ENCODE measurements around the gene VSTM4.
A peak's percentile ranks its signal among the peaks of the same experiment; 100 is the strongest.

Gene VSTM4, protein sequence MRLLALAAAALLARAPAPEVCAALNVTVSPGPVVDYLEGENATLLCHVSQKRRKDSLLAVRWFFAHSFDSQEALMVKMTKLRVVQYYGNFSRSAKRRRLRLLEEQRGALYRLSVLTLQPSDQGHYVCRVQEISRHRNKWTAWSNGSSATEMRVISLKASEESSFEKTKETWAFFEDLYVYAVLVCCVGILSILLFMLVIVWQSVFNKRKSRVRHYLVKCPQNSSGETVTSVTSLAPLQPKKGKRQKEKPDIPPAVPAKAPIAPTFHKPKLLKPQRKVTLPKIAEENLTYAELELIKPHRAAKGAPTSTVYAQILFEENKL

DNA sequence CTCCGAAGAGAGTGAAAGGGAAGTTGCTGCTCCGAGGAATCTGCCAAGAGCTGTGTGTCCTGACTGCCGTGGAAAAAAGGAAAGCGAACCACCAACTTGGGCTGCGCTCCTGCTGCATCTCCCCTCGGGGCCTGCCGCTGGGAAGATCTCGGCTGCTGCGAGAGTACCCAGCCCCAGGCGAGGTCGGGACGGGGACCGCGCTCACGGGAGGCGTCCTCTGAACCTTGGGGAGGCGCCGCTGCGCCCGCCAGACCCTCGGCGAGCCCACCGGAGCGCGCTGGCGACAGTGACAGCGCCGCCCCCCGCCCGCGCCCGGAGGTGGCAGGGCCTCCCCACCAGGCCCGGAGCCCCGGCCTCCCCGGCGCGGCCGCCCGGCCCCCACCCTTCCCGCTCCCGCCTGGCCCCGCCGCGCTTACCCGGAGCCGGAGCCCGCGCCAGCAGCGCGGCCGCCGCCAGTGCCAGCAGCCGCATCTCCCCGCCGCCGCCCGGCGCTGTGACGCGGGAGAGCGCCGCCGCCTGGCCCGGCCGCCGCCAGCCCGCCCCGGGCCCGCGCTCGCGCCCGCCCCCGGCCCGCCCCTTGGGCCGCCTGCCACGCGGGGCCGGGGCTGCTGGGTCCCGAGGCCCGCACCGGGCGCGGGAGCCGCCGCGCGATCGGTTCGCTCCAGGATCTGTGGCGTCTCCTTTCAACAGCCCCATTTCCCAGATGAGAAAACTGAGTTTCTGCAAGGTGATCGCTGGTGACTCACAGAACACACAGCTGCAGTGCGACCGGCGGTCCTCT is at the start of gene VSTM4:
VSTM4 (minus strand) TSS at position 508 of the 781 bp plus-strand sequence; CDS start at position 471, 37 bp downstream.
- H3K9me3 Mint-ChIP-seq, result no peaks in the 10 kb centered on the region
- H3K27me3 Mint-ChIP-seq, result peaks cover 25% of the 10 kb centered on the region
- H3K27ac Mint-ChIP-seq, result no peak within 1 kb of the TSS
- H3K4me1 Mint-ChIP-seq (ENCODE audit: low read depth), result peaks cover 7% of the 10 kb centered on the region
- no peaks in the 10 kb centered on the region for H3K36me3 Mint-ChIP-seq (ENCODE audit: low read depth)
- H3K4me3 Mint-ChIP-seq, result peak within 1 kb of the TSS; percentile 61

DNA sequence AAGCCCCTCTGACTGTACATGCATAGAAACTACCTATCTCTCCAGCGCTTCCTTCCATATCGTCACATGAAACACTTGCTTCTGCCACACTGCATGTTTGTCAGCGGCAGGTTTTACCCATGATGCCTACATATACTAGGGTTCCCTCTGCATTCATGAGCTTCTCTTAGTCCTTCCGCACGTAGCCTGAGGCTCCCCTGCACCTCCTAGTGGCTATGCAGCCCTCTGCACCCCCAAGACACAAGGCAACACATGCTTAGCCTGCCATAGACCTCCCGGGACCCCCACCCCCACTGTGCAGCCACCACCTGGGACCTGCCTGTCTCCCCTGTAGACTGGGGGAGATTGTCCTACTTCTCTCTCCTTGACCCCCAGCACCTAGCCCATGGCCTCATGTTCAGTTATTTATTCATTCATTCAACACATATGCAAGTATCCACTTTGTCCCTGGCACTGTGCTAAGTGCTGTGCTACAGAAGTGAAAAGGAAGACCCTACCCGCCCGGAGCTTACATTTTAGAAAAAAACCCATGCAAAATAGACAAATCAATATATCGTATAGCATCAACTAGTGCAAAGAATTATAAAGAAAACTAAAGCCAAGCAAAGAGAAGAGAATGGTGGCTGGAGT is 49.4 kb upstream of the VSTM4 start:
- Mint-ChIP-seq H3K9me3 (no peaks in the 10 kb centered on the region), H3K4me3 (no peak overlapping the region), H3K4me1 (ENCODE audit: low read depth) (peaks cover 23% of the 10 kb centered on the region), H3K27me3 (peaks cover 5% of the 10 kb centered on the region), H3K27ac (peak overlapping the region; percentile 54), H3K36me3 (ENCODE audit: low read depth) (no peaks in the 10 kb centered on the region)

DNA sequence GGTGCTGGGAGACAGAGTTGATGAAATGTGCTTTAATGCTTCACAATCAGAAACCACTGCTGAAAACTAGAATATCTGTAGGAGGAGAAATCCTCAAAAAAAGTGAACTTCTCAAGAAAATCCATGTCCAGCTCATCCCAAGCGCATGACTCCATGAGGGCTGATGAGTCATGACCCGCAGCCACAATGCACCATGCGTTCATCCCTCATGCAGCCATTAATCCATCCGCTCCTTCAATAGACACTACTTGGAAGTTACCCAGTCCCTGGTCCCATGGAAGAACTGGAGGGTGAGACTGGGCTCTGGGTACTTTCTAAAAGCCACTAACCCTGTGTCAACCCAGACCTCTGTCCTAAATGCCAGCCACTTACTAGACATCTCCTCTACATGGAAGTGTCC is 48.4 kb upstream of the VSTM4 start:
- Mint-ChIP-seq H3K36me3 (ENCODE audit: low read depth) (no peaks in the 10 kb centered on the region), H3K9me3 (no peaks in the 10 kb centered on the region), H3K27me3 (peaks cover 5% of the 10 kb centered on the region), H3K27ac (no peak overlapping the region), H3K4me1 (ENCODE audit: low read depth) (peaks cover 23% of the 10 kb centered on the region), H3K4me3 (no peak overlapping the region)

DNA sequence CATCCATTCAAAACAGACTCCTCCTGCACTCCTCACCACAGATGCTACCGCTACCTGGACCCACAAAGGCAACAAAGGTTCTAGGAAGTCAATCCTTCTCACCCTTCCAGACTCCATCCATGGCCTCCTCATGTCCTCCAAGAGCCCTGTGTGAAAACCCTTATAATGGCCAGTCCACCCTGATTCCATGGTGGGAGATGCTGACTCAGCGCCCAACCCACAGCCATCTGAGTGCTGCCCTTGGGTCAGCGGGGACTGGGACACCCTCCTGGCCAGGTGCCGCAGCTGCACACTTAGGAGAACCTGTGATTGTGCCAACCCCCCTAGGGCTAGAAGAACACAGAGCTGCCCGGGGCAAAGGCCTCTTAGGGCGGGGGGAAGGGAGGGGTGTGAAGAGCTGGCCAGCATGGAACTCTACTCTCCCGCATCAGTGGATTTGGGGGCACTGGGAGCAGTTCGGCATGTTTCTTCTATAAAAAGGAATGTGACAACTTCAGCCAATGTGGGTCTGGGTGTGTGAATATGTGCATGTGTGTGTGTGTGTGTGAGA is 47.5 kb upstream of the VSTM4 start:
- H3K9me3 Mint-ChIP-seq, result no peaks in the 10 kb centered on the region
- H3K27ac Mint-ChIP-seq, result no peak overlapping the region
- H3K4me1 Mint-ChIP-seq (ENCODE audit: low read depth), result peaks cover 23% of the 10 kb centered on the region
- H3K4me3 Mint-ChIP-seq, result no peak overlapping the region
- no peaks in the 10 kb centered on the region for H3K36me3 Mint-ChIP-seq (ENCODE audit: low read depth)
- peaks cover 8% of the 10 kb centered on the region for H3K27me3 Mint-ChIP-seq

DNA sequence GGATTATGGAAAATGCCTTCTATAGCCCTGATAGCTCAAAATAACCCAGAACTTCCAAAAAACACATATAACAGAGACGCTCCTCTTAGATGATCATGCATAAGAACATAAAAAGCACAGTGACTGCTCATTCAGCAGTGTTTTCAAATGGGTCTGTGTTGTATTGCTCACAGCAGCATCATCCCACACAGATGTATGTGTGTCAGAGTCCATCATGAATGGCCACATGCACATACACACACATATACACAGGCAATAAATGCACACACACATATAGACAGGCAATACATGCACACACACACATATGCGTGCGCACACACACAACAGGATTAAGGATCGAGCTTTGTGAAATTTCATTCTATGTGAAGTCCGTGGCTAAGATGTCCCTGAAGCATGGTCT is 46.7 kb upstream of the VSTM4 start:
- Mint-ChIP-seq H3K9me3 (no peaks in the 10 kb centered on the region), H3K4me1 (ENCODE audit: low read depth) (peaks cover 27% of the 10 kb centered on the region), H3K36me3 (ENCODE audit: low read depth) (no peaks in the 10 kb centered on the region), H3K27me3 (peaks cover 12% of the 10 kb centered on the region), H3K4me3 (no peak overlapping the region), H3K27ac (no peak overlapping the region)

DNA sequence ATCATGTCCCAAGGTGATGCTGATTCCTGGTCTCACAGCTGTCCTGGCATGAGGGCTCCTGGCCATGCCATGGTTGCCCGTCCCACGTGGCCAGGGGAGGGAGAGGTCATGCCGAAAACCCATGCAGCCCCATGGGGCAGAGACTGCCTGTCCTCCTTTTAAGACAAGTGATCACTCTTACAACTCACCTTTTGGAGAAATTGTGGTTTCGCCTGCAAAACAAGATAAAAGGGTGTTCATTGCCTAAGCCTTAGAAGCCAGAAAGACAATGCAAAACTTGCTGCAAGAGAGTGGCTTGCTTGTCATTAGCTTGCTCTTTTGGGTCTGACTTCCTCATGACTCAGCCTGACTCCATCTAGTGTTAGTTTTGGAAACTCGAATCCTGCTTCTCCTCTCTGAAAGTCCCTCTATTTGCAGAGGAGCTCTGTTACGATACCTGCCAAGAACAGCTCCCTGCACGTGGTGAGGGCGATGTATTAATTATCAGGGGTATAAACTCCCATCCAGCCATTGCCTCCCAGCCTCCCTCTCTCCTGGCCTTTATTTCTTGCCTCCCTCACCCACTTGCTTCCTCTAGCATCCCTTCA is 46.2 kb upstream of the VSTM4 start:
- Mint-ChIP-seq H3K27ac (no peak overlapping the region), H3K4me1 (ENCODE audit: low read depth) (peaks cover 24% of the 10 kb centered on the region), H3K4me3 (no peak overlapping the region), H3K36me3 (ENCODE audit: low read depth) (no peaks in the 10 kb centered on the region), H3K27me3 (peaks cover 12% of the 10 kb centered on the region), H3K9me3 (no peaks in the 10 kb centered on the region)

DNA sequence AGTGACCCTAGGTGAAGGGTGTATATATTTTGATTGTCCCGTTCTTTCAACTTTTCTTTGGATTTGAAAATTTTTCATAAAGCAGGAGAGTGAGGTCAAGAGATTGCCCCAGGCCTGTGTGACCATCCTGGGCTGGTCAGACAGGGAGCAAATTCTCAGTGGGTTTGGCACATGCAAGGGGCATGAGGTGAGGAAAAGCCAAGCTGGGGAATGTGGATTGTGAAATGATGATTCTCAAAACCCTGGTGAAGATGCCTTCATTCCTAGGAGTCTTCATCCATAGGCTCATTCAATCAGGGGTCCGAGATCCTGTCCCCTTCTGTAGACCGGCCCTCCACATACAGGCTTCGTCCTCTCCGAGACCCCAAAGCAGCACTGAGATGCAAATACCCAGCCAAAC is 45.5 kb upstream of the VSTM4 start:
- H3K36me3 Mint-ChIP-seq (ENCODE audit: low read depth), result no peaks in the 10 kb centered on the region
- H3K4me1 Mint-ChIP-seq (ENCODE audit: low read depth), result peaks cover 21% of the 10 kb centered on the region
- no peak overlapping the region for H3K27ac Mint-ChIP-seq
- no peaks in the 10 kb centered on the region for H3K9me3 Mint-ChIP-seq
- peaks cover 12% of the 10 kb centered on the region for H3K27me3 Mint-ChIP-seq
- no peak overlapping the region for H3K4me3 Mint-ChIP-seq

DNA sequence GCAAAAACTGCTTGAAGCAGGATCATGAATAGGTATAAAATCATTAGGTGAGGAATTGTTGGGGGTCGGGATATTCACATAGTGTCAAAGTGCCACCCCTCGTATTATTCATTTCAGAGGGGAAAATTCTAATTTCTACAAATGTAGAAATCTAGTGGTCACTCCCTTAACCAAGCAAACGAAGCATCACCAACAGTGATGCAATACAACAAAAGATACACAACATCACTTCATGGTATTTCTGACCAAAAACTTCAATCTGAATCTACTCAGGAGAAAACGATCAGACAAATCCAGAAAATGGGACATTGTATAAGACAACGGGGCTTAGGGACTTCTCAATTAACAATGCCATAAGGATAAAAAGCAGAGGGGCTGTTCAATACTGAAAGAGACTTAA is 44.8 kb upstream of the VSTM4 start:
- Mint-ChIP-seq H3K4me1 (ENCODE audit: low read depth) (peaks cover 19% of the 10 kb centered on the region), H3K27ac (no peak overlapping the region), H3K9me3 (no peaks in the 10 kb centered on the region), H3K36me3 (ENCODE audit: low read depth) (no peaks in the 10 kb centered on the region), H3K27me3 (peaks cover 12% of the 10 kb centered on the region), H3K4me3 (no peak overlapping the region)

DNA sequence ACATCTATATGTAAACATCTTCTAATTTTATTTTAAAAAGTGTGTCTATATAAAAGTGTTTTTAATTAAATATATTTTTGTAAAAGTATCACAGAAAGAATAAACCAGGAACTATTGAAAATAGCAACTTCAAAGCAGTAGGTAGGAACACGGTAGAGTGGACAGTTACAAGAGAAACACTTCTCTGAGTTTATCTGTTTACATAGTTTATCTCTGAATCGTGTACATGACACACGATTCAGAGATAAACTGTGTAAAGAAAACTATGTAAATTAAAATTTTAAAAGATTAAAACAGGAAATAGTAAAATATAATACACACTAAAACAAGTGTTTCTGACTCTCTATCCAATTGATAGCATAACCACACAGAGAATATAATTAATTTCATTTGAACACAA is 43.6 kb upstream of the VSTM4 start:
- peaks cover 8% of the 10 kb centered on the region for H3K4me1 Mint-ChIP-seq (ENCODE audit: low read depth)
- H3K36me3 Mint-ChIP-seq (ENCODE audit: low read depth), result no peaks in the 10 kb centered on the region
- no peak overlapping the region for H3K27ac Mint-ChIP-seq
- no peak overlapping the region for H3K4me3 Mint-ChIP-seq
- no peaks in the 10 kb centered on the region for H3K9me3 Mint-ChIP-seq
- H3K27me3 Mint-ChIP-seq, result peaks cover 7% of the 10 kb centered on the region

DNA sequence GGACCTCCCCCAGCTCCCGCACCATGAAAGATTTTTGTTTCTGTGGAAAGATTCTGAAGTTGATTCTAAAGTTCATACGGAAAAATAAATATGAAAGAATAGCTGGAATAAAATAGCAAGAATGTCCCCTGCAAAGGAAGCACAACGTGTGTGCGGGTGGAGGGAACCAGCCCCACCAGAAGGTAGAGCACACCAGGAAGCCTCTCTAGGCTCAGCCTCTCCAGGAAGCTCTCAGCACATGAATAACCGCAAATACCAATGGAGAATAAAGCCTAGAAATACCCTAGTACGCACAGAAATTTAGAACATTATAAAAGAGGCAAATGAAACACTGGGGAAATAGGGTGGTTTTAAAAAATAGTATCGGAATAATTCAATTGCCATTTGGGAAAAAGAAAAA is 43.1 kb upstream of the VSTM4 start:
- H3K36me3 Mint-ChIP-seq (ENCODE audit: low read depth), result no peaks in the 10 kb centered on the region
- no peak overlapping the region for H3K27ac Mint-ChIP-seq
- no peaks in the 10 kb centered on the region for H3K9me3 Mint-ChIP-seq

DNA sequence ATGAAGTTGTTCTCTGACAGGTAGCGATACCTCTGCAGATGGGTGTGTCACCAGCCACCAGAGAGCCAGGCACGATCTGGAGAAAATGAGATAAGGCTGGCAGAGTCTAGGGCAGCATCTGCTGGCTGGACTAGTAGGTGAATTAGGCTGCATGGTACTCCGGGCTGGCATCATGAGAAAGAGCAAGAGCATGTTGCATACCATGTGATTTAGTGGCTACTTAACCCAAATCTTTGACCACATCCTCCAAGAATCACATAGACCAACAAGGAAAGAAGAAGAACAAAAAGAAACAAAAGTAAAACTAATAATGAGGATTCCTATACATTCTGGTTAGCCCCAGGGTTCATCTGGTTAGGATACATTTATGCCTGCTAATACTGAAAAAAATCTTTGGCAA is 41.9 kb upstream of the VSTM4 start:
- peaks cover 8% of the 10 kb centered on the region for H3K4me1 Mint-ChIP-seq (ENCODE audit: low read depth)
- no peaks in the 10 kb centered on the region for H3K36me3 Mint-ChIP-seq (ENCODE audit: low read depth)
- H3K27me3 Mint-ChIP-seq, result peaks cover 7% of the 10 kb centered on the region
- H3K4me3 Mint-ChIP-seq, result no peak overlapping the region
- H3K27ac Mint-ChIP-seq, result no peak overlapping the region
- H3K9me3 Mint-ChIP-seq, result no peaks in the 10 kb centered on the region

More for the DNA sequence above, 43.1 kb upstream of the VSTM4 start:
- Mint-ChIP-seq H3K4me1 (ENCODE audit: low read depth) (peaks cover 8% of the 10 kb centered on the region), H3K4me3 (no peak overlapping the region), H3K27me3 (peaks cover 7% of the 10 kb centered on the region)

DNA sequence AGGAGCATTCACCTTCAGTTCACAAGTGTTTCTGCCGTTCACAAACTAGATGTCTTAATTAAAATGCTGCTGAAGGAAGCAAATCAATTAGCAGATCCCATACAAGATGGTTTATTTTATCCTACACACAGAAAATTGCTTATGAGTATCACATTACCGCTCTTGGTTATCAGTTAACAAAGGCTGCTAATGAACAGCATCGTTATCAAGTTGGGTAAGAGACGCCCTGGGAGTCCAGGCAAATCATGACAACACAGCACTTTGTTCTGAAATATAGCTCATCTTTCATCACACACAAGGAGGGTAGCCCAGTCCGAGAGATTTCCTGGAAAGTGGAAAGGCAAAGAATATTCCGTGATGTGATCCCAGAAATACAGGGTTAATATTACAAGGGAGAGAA is 39.3 kb upstream of the VSTM4 start:
- H3K36me3 Mint-ChIP-seq (ENCODE audit: low read depth), result no peaks in the 10 kb centered on the region
- peaks cover 3% of the 10 kb centered on the region for H3K4me1 Mint-ChIP-seq (ENCODE audit: low read depth)
- no peak overlapping the region for H3K4me3 Mint-ChIP-seq
- peaks cover 7% of the 10 kb centered on the region for H3K27me3 Mint-ChIP-seq
- no peaks in the 10 kb centered on the region for H3K9me3 Mint-ChIP-seq
- H3K27ac Mint-ChIP-seq, result no peak overlapping the region

DNA sequence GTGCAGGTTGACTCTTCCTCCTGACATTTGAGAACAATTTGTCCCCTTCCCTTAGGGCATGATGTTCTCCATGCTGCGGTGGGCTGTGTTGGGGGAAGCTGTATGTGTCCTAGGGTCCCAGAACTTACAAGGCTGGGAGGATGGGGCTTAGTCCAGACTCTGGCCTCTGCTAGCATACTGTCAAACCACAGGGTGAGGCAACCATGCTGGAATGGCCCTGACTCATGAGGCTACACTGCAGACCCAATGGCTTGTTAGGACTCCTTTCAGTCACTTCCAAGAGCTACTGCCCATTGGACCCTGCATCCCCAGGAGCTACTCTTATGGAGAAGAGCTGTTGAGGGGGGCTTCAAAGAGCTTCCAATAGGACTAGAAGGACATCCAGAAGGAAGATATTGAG is 38.6 kb upstream of the VSTM4 start:
- peaks cover 7% of the 10 kb centered on the region for H3K27me3 Mint-ChIP-seq
- no peak overlapping the region for H3K4me3 Mint-ChIP-seq
- H3K9me3 Mint-ChIP-seq, result no peaks in the 10 kb centered on the region
- H3K4me1 Mint-ChIP-seq (ENCODE audit: low read depth), result peaks cover 3% of the 10 kb centered on the region
- no peak overlapping the region for H3K27ac Mint-ChIP-seq
- no peaks in the 10 kb centered on the region for H3K36me3 Mint-ChIP-seq (ENCODE audit: low read depth)

DNA sequence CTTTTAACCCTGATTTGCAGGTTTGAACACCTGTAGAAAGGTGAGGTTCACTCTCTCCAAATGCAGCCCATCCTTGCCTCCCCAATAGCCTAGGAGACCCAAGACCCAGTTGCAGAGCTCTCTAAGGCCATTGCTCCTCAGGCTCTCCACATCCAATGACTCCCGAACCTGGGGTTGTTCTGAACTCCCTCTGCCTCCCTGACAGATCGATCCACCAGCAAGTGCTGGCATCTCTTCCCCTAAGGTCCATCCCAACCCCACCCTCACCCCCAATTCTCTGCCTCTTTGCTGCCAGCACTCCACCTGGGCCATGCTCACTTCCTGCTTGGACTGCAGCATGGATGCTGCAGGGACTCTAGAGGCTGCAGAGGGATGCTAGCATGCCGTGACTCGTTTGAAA is 37.8 kb upstream of the VSTM4 start:
- H3K27ac Mint-ChIP-seq, result no peak overlapping the region
- H3K36me3 Mint-ChIP-seq (ENCODE audit: low read depth), result peaks cover 3% of the 10 kb centered on the region
- peaks cover 9% of the 10 kb centered on the region for H3K27me3 Mint-ChIP-seq
- H3K9me3 Mint-ChIP-seq, result peaks cover 5% of the 10 kb centered on the region
- H3K4me3 Mint-ChIP-seq, result no peak overlapping the region
- H3K4me1 Mint-ChIP-seq (ENCODE audit: low read depth), result peaks cover 3% of the 10 kb centered on the region

DNA sequence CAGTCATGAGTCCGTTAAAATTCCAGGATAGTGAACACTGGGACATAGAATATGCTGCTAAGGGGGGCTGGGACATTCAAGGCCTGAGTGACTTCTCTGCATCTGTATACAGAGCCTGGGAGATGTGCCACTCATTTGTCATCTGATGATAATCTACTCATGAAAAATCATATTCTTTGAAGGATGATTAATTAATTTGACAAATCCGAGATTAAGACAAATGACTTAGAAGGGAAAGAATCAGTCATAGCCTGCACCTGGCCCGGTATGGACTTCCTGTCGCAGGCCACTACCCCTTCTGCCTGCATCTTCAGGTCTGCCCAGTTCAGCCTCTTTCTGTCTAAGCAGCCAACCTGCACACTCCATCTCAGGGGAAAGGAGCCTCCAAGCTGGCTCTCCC is 37.3 kb upstream of the VSTM4 start:
- peaks cover 4% of the 10 kb centered on the region for H3K36me3 Mint-ChIP-seq (ENCODE audit: low read depth)
- no peak overlapping the region for H3K27ac Mint-ChIP-seq
- H3K4me1 Mint-ChIP-seq (ENCODE audit: low read depth), result peaks cover 3% of the 10 kb centered on the region
- peaks cover 6% of the 10 kb centered on the region for H3K27me3 Mint-ChIP-seq
- no peak overlapping the region for H3K4me3 Mint-ChIP-seq
- peaks cover 7% of the 10 kb centered on the region for H3K9me3 Mint-ChIP-seq
